NCI-H1436 treated with DMSO at 0.1 percent for 48 hours (cell line): ENCODE results near the gene PSMA7.
"Not testable (repeated sequence)": the region's sequence is repeated elsewhere in the genome, so short reads cannot be mapped to it uniquely, and the experiment has no call there.

Experiments
- DNase-seq: peaks from one replicate; lab custom pipeline; 2025; lab: John Stamatoyannopoulos, UW

PSMA7 gene

GRCh38 chr20:62155428-62156253 lies 12.4 kb upstream of the PSMA7 start:
- DNase-seq: no peak

GRCh38 chr20:62151835-62152364 lies 8.7 kb upstream of the PSMA7 start:
- no peak for DNase-seq

GRCh38 chr20:62151225-62151624 lies 8.0 kb upstream of the PSMA7 start:
- DNase-seq: no peak

GRCh38 chr20:62150310-62150575 lies 7.0 kb upstream of the PSMA7 start:
- DNase-seq: no peak

GRCh38 chr20:62149532-62150309 lies 6.5 kb upstream of the PSMA7 start:
- no peak for DNase-seq

- no peak for DNase-seq
Measured at GRCh38 chr20:62148908-62149314, 5.7 kb upstream of the PSMA7 start.

- not testable (repeated sequence) for DNase-seq
Measured at GRCh38 chr20:62148383-62148782, 5.2 kb upstream of the PSMA7 start.

- DNase-seq: no peak
Measured at GRCh38 chr20:62147528-62147927, 4.3 kb upstream of the PSMA7 start.

- no peak for DNase-seq
Measured at GRCh38 chr20:62147125-62147524, 3.9 kb upstream of the PSMA7 start.

GRCh38 chr20:62146019-62146755 lies 3.0 kb upstream of the PSMA7 start:
- DNase-seq: no peak

- no peak for DNase-seq
Measured at GRCh38 chr20:62145688-62146018, 2.5 kb upstream of the PSMA7 start.

- DNase-seq: no peak
Measured at GRCh38 chr20:62143957-62144825, 997 bp upstream of the PSMA7 start.

- DNase-seq: no peak
Measured at GRCh38 chr20:62142252-62143080, 728 bp downstream of the PSMA7 start.

GRCh38 chr20:62141397-62142251 lies 1.6 kb downstream of the PSMA7 start:
- DNase-seq: no peak

- no peak for DNase-seq
Measured at GRCh38 chr20:62141043-62141396, 2.2 kb downstream of the PSMA7 start.

GRCh38 chr20:62139636-62140035 lies 3.6 kb downstream of the PSMA7 start:
- no peak for DNase-seq

- DNase-seq: no peak
Measured at GRCh38 chr20:62138912-62139311, 4.3 kb downstream of the PSMA7 start.

GRCh38 chr20:62138204-62138543 lies 5.0 kb downstream of the PSMA7 start:
- no peak for DNase-seq

- no peak for DNase-seq
Measured at GRCh38 chr20:62137478-62138203, 5.6 kb downstream of the PSMA7 start.

- DNase-seq: no peak
Measured at GRCh38 chr20:62137092-62137384, 6.2 kb downstream of the PSMA7 start.
